H9 (cell line): ENCODE data around the gene GGT5. TPM values are rescaled to one million over a fixed set of nuclear protein-coding genes. Genes with fewer than 3 reads are reported as not detected.

Experiments
- DNase-seq: peaks from one replicate; pipeline ENCODE4 v3.0.0-alpha.2; 2017
- H2AFZ ChIP-seq: one replicate; pipeline ENCODE4 v1.6.1; 2013; ENCODE audit warnings: mild to moderate bottlenecking, low read length, control low read depth, moderate library complexity
- H2AK5ac ChIP-seq: 2 replicates; pipeline ENCODE4 v1.6.1; 2013; ENCODE audit warnings: low read length, control low read depth, mixed read lengths; ENCODE audit not compliant: insufficient read length
- H2BK120ac ChIP-seq: one replicate; pipeline ENCODE4 v1.6.1; 2013; ENCODE audit warnings: low read depth, mild to moderate bottlenecking, low read length, control low read depth, inconsistent platforms; ENCODE audit not compliant: poor library complexity, severe bottlenecking
- H2BK12ac ChIP-seq: 2 replicates; pipeline ENCODE4 v1.6.1; 2013; ENCODE audit warnings: low read length, control low read depth, mixed read lengths, low read depth; ENCODE audit not compliant: insufficient read length
- H2BK15ac ChIP-seq: 2 replicates; pipeline ENCODE4 v1.6.1; 2013; ENCODE audit warnings: low read depth, low read length, control low read depth
- H2BK20ac ChIP-seq: one replicate; pipeline ENCODE4 v1.6.1; 2013; ENCODE audit warnings: low read depth, mild to moderate bottlenecking, low read length, control low read depth, inconsistent platforms; ENCODE audit not compliant: poor library complexity, severe bottlenecking
- H2BK5ac ChIP-seq: 2 replicates; pipeline ENCODE4 v1.6.1; 2013; ENCODE audit warnings: low read length, control low read depth, mixed read lengths; ENCODE audit not compliant: insufficient read length
- H3K14ac ChIP-seq: 2 replicates; pipeline ENCODE4 v1.6.1; 2013; ENCODE audit warnings: low read length, control low read depth; ENCODE audit not compliant: insufficient read depth
- H3K18ac ChIP-seq: 2 replicates; pipeline ENCODE4 v1.6.1; 2013; ENCODE audit warnings: low read depth, mild to moderate bottlenecking, mixed read lengths, low read length, control low read depth; ENCODE audit not compliant: insufficient read length
- H3K23ac ChIP-seq: 2 replicates; pipeline ENCODE4 v1.6.1; 2013; ENCODE audit warnings: low read length, control low read depth, mixed read lengths, low read depth; ENCODE audit not compliant: insufficient read length
- H3K23me2 ChIP-seq: 2 replicates; pipeline ENCODE4 v1.6.1; 2013; ENCODE audit warnings: low read depth, mild to moderate bottlenecking, mixed read lengths, low read length, control low read depth; ENCODE audit not compliant: insufficient read length, poor library complexity, severe bottlenecking
- H3K27ac ChIP-seq: 2 replicates; pipeline ENCODE4 v1.5.1; 2013; ENCODE audit warnings: low read length, control low read depth, mixed read lengths, low read depth; ENCODE audit not compliant: insufficient read length
- H3K27me3 ChIP-seq: 2 replicates; pipeline ENCODE4 v1.6.1; 2013; ENCODE audit warnings: low read length, control low read depth, inconsistent platforms; ENCODE audit not compliant: insufficient read depth
- H3K4ac ChIP-seq: 2 replicates; pipeline ENCODE4 v1.6.1; 2013; ENCODE audit warnings: low read depth, mild to moderate bottlenecking, control low read depth, inconsistent platforms, low read length, moderate library complexity
- H3K4me1 ChIP-seq: 2 replicates; pipeline ENCODE4 v1.6.1; 2013; ENCODE audit warnings: low read length, control low read depth, inconsistent platforms; ENCODE audit not compliant: insufficient read depth
- H3K4me2 ChIP-seq: 2 replicates; pipeline ENCODE4 v1.6.1; 2013; ENCODE audit warnings: low read length, control low read depth, mixed read lengths; ENCODE audit not compliant: insufficient read length, insufficient read depth
- H3K56ac ChIP-seq: 2 replicates; pipeline ENCODE4 v1.6.1; 2013; ENCODE audit warnings: low read depth, mild to moderate bottlenecking, mixed read lengths, low read length, control low read depth; ENCODE audit not compliant: insufficient read length
- H3K79me1 ChIP-seq: 2 replicates; pipeline ENCODE4 v1.6.1; 2013; ENCODE audit warnings: low read depth, mild to moderate bottlenecking, moderate library complexity, low read length, control low read depth, inconsistent platforms; ENCODE audit not compliant: insufficient read depth, poor library complexity, severe bottlenecking
- H3K79me2 ChIP-seq: 2 replicates; pipeline ENCODE4 v1.6.1; 2013; ENCODE audit warnings: low read length, control low read depth, inconsistent platforms; ENCODE audit not compliant: insufficient read depth
- H3K9ac ChIP-seq: 2 replicates; pipeline ENCODE4 v1.6.1; 2013; ENCODE audit warnings: low read length, control low read depth, mixed read lengths; ENCODE audit not compliant: insufficient read length; ENCODE audit errors: extremely low read depth
- H3K9me3 ChIP-seq: one replicate; pipeline ENCODE4 v1.6.1; 2013; ENCODE audit warnings: low read depth, low read length, inconsistent platforms; ENCODE audit not compliant: control insufficient read depth
- H3T11ph ChIP-seq: one replicate; pipeline ENCODE4 v1.6.1; 2013; ENCODE audit warnings: mild to moderate bottlenecking, low read length, control low read depth, inconsistent platforms
- H4K20me1 ChIP-seq: one replicate; pipeline ENCODE4 v1.6.1; 2013; ENCODE audit not compliant: control insufficient read depth, insufficient read length, insufficient read depth
- H4K5ac ChIP-seq: 2 replicates; pipeline ENCODE4 v1.6.1; 2013; ENCODE audit warnings: low read depth, mild to moderate bottlenecking, mixed read lengths, low read length, control low read depth; ENCODE audit not compliant: insufficient read length
- H4K8ac ChIP-seq: replicated peaks from 2 replicates; pipeline ENCODE4 v1.6.1; 2013; ENCODE audit warnings: low read length, control low read depth, mixed read lengths, low read depth; ENCODE audit not compliant: insufficient read length
- H4K91ac ChIP-seq: 2 replicates; pipeline ENCODE4 v1.6.1; 2013; ENCODE audit warnings: low read depth, mild to moderate bottlenecking, moderate library complexity, mixed read lengths, low read length, control low read depth; ENCODE audit not compliant: insufficient read length
- H3K27ac Mint-ChIP-seq, 3 experiments: 2 replicates in 2 of 3; 3 replicates in 1 of 3; pipeline ENCODE4 v1.8.0; 2020 to 2021; ENCODE audit warnings: mixed read lengths in 3 of 3, mild to moderate bottlenecking in 1 of 3, moderate library complexity in 1 of 3
- H3K27me3 Mint-ChIP-seq: 2 replicates; pipeline ENCODE4 v1.8.0; 2021; ENCODE audit warnings: low read depth, mild to moderate bottlenecking, moderate library complexity, mixed read lengths
- H3K36me3 Mint-ChIP-seq, 3 experiments: 2 replicates in 2 of 3; 3 replicates in 1 of 3; pipeline ENCODE4 v1.8.0; 2020 to 2021; ENCODE audit warnings: low read depth in 3 of 3, mixed read lengths in 3 of 3; ENCODE audit not compliant: insufficient read depth in 1 of 3
- H3K4me1 Mint-ChIP-seq, 2 experiments: 2 replicates each; pipeline ENCODE4 v1.8.0; 2020; ENCODE audit warnings: mixed read lengths in 2 of 2
- H3K4me3 Mint-ChIP-seq, 2 experiments: 2 replicates in 1 of 2; 3 replicates in 1 of 2; pipeline ENCODE4 v1.8.0; 2020 to 2021; ENCODE audit warnings: mild to moderate bottlenecking in 2 of 2, mixed read lengths in 2 of 2, moderate library complexity in 1 of 2
- H3K9me3 Mint-ChIP-seq, 2 experiments: 2 replicates in 1 of 2; 3 replicates in 1 of 2; pipeline ENCODE4 v1.8.0; 2020; ENCODE audit warnings: mild to moderate bottlenecking in 2 of 2, mixed read lengths in 2 of 2, moderate library complexity in 1 of 2
- CTCF ChIP-seq: fragments of 200-600 bp; sonication (generic); conservative IDR thresholded peaks from 3 replicates; pipeline ENCODE4 v1.8.0; 2021; ENCODE audit warnings: antibody characterized with exemption, mild to moderate bottlenecking
- WGBS: extraction: QIAGEN DNeasy Blood & Tissue Kit; methylation state at CpG from one replicate; pipeline ENCODE4 v1.1.7; 2013; ENCODE audit warnings: missing lambda C conversion rate, low lambda C conversion rate, mixed read lengths; ENCODE audit not compliant: insufficient read length; ENCODE audit errors: extremely low coverage; 5-methylcytosine and 5-hydroxymethylcytosine counted together
- total RNA-seq: library from RNA; stranded (reverse); gene quantifications from 2 replicates; pipeline ENCODE4 v1.2.1, GENCODE V29; 2021

Gene GGT5
- total RNA-seq, 1 experiment from 2014 or later = 0.20 TPM

GRCh38 chr22:24233235-24233634 is 11.6 kb downstream of the GGT5 start:
- Histone ChIP-seq H4K8ac (no peak overlapping the region), H4K5ac (no peak overlapping the region), H2AFZ (no peak overlapping the region), H2BK5ac (no peak overlapping the region), H3K23me2 (no peaks in the 10 kb centered on the region), H2BK12ac (no peak overlapping the region), H3K9me3 (no peaks in the 10 kb centered on the region), H3K56ac (no peak overlapping the region), H2AK5ac (no peak overlapping the region), H2BK120ac (no peak overlapping the region), H3K4me2 (no peak overlapping the region), H3K27ac (no peak overlapping the region), H3T11ph (no peak overlapping the region), H3K79me2 (no peaks in the 10 kb centered on the region), H3K79me1 (no peaks in the 10 kb centered on the region), H2BK15ac (no peak overlapping the region), H3K9ac (no peak overlapping the region), H3K4me1 (no peaks in the 10 kb centered on the region), H2BK20ac (no peak overlapping the region), H4K91ac (no peak overlapping the region), H3K14ac (no peak overlapping the region), H3K4ac (no peak overlapping the region), H3K23ac (no peak overlapping the region), H3K27me3 (no peaks in the 10 kb centered on the region), H4K20me1 (no peaks in the 10 kb centered on the region), H3K18ac (no peak overlapping the region)
- no peak for TF ChIP-seq CTCF
- H3K27ac Mint-ChIP-seq = peak overlapping the region in 1 of 3 experiments; percentile 89; a peak in 1 of 7 replicates
- H3K27me3 Mint-ChIP-seq = no peaks in the 10 kb centered on the region
- H3K36me3 Mint-ChIP-seq = no peaks in the 10 kb centered on the region
- no peaks in the 10 kb centered on the region for H3K9me3 Mint-ChIP-seq
- WGBS = no CpG with 5 or more reads among the region's 13 CpGs
- no peak for DNase-seq
- peaks cover 6 to 7% of the 10 kb centered on the region in 2 experiments for H3K4me1 Mint-ChIP-seq
- no peak overlapping the region for H3K4me3 Mint-ChIP-seq
